OCI-LY7 (cell line): ENCODE measurements around the gene PLA2G4A. TPM values are rescaled to one million over a fixed set of nuclear protein-coding genes. Genes with fewer than 3 reads are reported as not detected.

ENCODE experiments used
- BruUV-seq: library from RNA; stranded (reverse); fragments of 400-500 nt; replicated peaks from 2 replicates; lab custom pipeline; 2021; lab: Mats Ljungman, UMichigan
- CTCF ChIA-PET: fragments of 300-600 bp; sonication (Branson Sonifier 250); formaldehyde crosslinking; loops from one replicate; lab custom pipeline; 2022; ENCODE audit warnings: antibody characterized with exemption; ENCODE audit not compliant: unreplicated experiment; lab: Charles Lee
- POLR2A ChIA-PET: fragments of 300-600 bp; sonication (Branson Sonifier 250); formaldehyde crosslinking; loops from one replicate; lab custom pipeline; 2022; ENCODE audit warnings: antibody characterized with exemption; lab: Charles Lee
- DNase-seq: peaks from one replicate; pipeline ENCODE4 v3.0.0-alpha.2; 2015; ENCODE audit warnings: low spot score
- H2AFZ ChIP-seq: fragments of 200-600 bp; sonication (generic), shearing (Covaris generic); 2 replicates; pipeline ENCODE4 v1.6.1; 2014; ENCODE audit warnings: mild to moderate bottlenecking, antibody characterized with exemption, low read length, moderate library complexity
- H3K27ac ChIP-seq: fragments of 200-600 bp; sonication (generic); 2 replicates; pipeline ENCODE4 v1.5.1; 2014; ENCODE audit warnings: mixed run types, low read depth, mild to moderate bottlenecking, moderate library complexity, low read length, inconsistent platforms; ENCODE audit not compliant: poor library complexity, severe bottlenecking
- H3K36me3 ChIP-seq: fragments of 200-600 bp; sonication (generic); 2 replicates; pipeline ENCODE4 v1.6.1; 2014; ENCODE audit warnings: mild to moderate bottlenecking, antibody characterized with exemption, low read length, moderate library complexity, mixed read lengths; ENCODE audit not compliant: insufficient read depth
- H3K4me1 ChIP-seq: fragments of 200-600 bp; sonication (generic); 2 replicates; pipeline ENCODE4 v1.5.1; 2014; ENCODE audit warnings: mild to moderate bottlenecking, low read length; ENCODE audit not compliant: insufficient read depth, poor library complexity, severe bottlenecking
- H3K4me2 ChIP-seq: fragments of 200-600 bp; sonication (generic); 2 replicates; pipeline ENCODE4 v1.6.1; 2014; ENCODE audit warnings: mild to moderate bottlenecking, low read length
- H3K4me3 ChIP-seq: fragments of 200-600 bp; sonication (generic); 2 replicates; pipeline ENCODE4 v1.5.1; 2014; ENCODE audit warnings: mild to moderate bottlenecking, low read depth, low read length; ENCODE audit not compliant: poor library complexity, severe bottlenecking
- H3K79me2 ChIP-seq: fragments of 200-600 bp; sonication (generic); 2 replicates; pipeline ENCODE4 v1.6.1; 2016; ENCODE audit warnings: low read depth, mild to moderate bottlenecking, low read length, moderate library complexity, mixed read lengths; ENCODE audit not compliant: insufficient read depth
- H3K9me2 ChIP-seq: fragments of 200-600 bp; sonication (generic); 2 replicates; pipeline ENCODE4 v1.6.1; 2016; ENCODE audit warnings: mild to moderate bottlenecking, low read length, mixed read lengths; ENCODE audit not compliant: insufficient read depth
- H3K9me3 ChIP-seq: fragments of 200-600 bp; sonication (generic); 2 replicates; pipeline ENCODE4 v1.6.1; 2014; ENCODE audit warnings: mild to moderate bottlenecking, mixed run types, low read length, mixed read lengths
- H4K20me1 ChIP-seq: fragments of 200-600 bp; sonication (generic); 2 replicates; pipeline ENCODE4 v1.6.1; 2014; ENCODE audit warnings: mild to moderate bottlenecking, antibody characterized with exemption, low read length, moderate library complexity, mixed read lengths; ENCODE audit not compliant: insufficient read depth
- EZH2phosphoT487 ChIP-seq: fragments of 200-600 bp; sonication (generic); IDR thresholded peaks from 2 replicates; pipeline ENCODE4 v1.6.1; 2018; ENCODE audit warnings: low read depth, borderline replicate concordance, mild to moderate bottlenecking, mixed run types, antibody characterized with exemption, low read length, moderate library complexity, mixed read lengths
- intact Hi-C: fragments of 100-400 bp; cut with micrococcal nuclease; formaldehyde crosslinking; loops from one replicate; pipeline ENCODE4 v1.10.0; 2022; ENCODE audit not compliant: unreplicated experiment
- total RNA-seq, 2 experiments: library from RNA; depleted of rRNA in 1 of 2; stranded (reverse); fragments of >200 nt in 1 of 2; shearing (Covaris generic) in 1 of 2; gene quantifications; 2 replicates each; pipeline ENCODE4 v1.2.3, GENCODE V29; 2014 to 2022
- TF ChIP-seq, protein P1 (sequence below): fragments of 200-600 bp; sonication (generic); conservative IDR thresholded peaks from 2 replicates; pipeline ENCODE4 v1.5.1; 2014; ENCODE audit warnings: mild to moderate bottlenecking, antibody characterized with exemption, low read length, moderate library complexity, mixed read lengths

Gene PLA2G4A
- total RNA-seq, 2 experiments from 2014 or later: not detected

DNA sequence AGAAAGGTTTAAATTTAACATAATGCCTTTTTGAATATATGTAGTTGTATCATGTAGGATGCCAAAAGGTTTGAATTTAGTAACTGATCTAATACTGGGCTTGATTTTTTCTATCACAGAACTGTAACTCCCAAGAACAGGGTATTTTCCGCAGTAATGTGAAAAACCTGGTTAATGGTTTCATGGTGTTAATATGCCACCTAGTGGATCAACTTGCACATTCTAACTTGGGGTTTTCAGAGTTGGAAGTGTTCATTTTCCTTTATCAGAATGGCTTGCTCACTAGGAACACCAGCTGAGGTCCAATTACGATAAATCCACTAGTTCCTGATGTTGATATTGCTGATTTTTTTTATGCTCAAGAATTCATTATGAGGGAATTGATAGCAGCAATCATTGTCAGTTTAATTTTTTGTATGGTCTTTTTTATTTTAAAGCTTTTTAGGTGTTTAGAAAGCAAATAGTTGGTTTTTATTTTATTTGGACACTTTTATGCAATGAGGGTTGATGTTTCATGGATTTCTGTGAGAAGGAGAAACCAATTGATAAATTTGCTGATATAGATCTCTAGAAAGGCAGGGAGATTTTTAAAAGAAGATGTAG lies 157.2 kb downstream of the PLA2G4A start:
- POLR2A ChIA-PET: interaction anchor here (0.7 to 0.8 kb wide), 2 partner anchors 1448 to 1698 kb away, joined by 3 to 4 read pairs; no protein-coding TSS in a partner anchor
- Histone ChIP-seq H2AFZ (no peak overlapping the region), H4K20me1 (no peaks in the 10 kb centered on the region), H3K9me3 (no peaks in the 10 kb centered on the region), H3K79me2 (no peaks in the 10 kb centered on the region), H3K9me2 (no peaks in the 10 kb centered on the region), H3K4me2 (no peak overlapping the region), H3K36me3 (no peaks in the 10 kb centered on the region), H3K27ac (no peak overlapping the region), H3K4me1 (no peaks in the 10 kb centered on the region), H3K4me3 (no peak overlapping the region)
- CTCF ChIA-PET: no interaction called here
- TF ChIP-seq, protein P1, sequence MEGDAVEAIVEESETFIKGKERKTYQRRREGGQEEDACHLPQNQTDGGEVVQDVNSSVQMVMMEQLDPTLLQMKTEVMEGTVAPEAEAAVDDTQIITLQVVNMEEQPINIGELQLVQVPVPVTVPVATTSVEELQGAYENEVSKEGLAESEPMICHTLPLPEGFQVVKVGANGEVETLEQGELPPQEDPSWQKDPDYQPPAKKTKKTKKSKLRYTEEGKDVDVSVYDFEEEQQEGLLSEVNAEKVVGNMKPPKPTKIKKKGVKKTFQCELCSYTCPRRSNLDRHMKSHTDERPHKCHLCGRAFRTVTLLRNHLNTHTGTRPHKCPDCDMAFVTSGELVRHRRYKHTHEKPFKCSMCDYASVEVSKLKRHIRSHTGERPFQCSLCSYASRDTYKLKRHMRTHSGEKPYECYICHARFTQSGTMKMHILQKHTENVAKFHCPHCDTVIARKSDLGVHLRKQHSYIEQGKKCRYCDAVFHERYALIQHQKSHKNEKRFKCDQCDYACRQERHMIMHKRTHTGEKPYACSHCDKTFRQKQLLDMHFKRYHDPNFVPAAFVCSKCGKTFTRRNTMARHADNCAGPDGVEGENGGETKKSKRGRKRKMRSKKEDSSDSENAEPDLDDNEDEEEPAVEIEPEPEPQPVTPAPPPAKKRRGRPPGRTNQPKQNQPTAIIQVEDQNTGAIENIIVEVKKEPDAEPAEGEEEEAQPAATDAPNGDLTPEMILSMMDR: peak; percentile 87
- no peak for TF ChIP-seq EZH2phosphoT487
- DNase-seq: peak; percentile 45
- intact Hi-C loops: loop anchor here (1.0 to 10.0 kb wide), 4 partner anchors 261 to 581 kb away; no protein-coding TSS in a partner anchor
- BruUV-seq: no TSS peak

GRCh38 chr1:186987065-186987464 lies 158.3 kb downstream of the PLA2G4A start:
- no peaks in the 10 kb centered on the region for H3K79me2 ChIP-seq
- H2AFZ ChIP-seq: no peak overlapping the region
- ChIA-PET CTCF (interaction anchor here (0.6 kb wide), 1 partner anchor 1429 kb away, joined by 3 read pairs; no protein-coding TSS in a partner anchor), POLR2A (no interaction called here)
- no peak overlapping the region for H3K4me2 ChIP-seq
- TF ChIP-seq, protein P1: no peak
- no peak for TF ChIP-seq EZH2phosphoT487
- intact Hi-C loops: loop anchor here (5.0 to 10.0 kb wide), 3 partner anchors 262 to 582 kb away; no protein-coding TSS in a partner anchor
- H3K9me3 ChIP-seq: no peaks in the 10 kb centered on the region
- no peak for DNase-seq
- H3K4me1 ChIP-seq: no peaks in the 10 kb centered on the region
- no peaks in the 10 kb centered on the region for H4K20me1 ChIP-seq
- H3K9me2 ChIP-seq: no peaks in the 10 kb centered on the region
- H3K36me3 ChIP-seq: no peaks in the 10 kb centered on the region
- BruUV-seq: no TSS peak
- no peak overlapping the region for H3K4me3 ChIP-seq
- H3K27ac ChIP-seq: no peak overlapping the region

- Histone ChIP-seq H3K4me2 (no peak overlapping the region), H3K4me3 (no peak overlapping the region), H4K20me1 (no peaks in the 10 kb centered on the region), H3K79me2 (no peaks in the 10 kb centered on the region), H3K36me3 (no peaks in the 10 kb centered on the region), H3K9me2 (no peaks in the 10 kb centered on the region), H3K9me3 (no peaks in the 10 kb centered on the region), H3K27ac (no peak overlapping the region), H3K4me1 (no peaks in the 10 kb centered on the region), H2AFZ (no peak overlapping the region)
- DNase-seq: no peak
- ChIA-PET CTCF (no interaction called here), POLR2A (no interaction called here)
- TF ChIP-seq EZH2phosphoT487: no peak
- TF ChIP-seq, protein P1: no peak
- intact Hi-C loops: loop anchor here (5.0 to 10.0 kb wide), 3 partner anchors 263 to 583 kb away; no protein-coding TSS in a partner anchor
- no TSS peak for BruUV-seq
Observed at GRCh38 chr1:186987769-186988168, 159.0 kb downstream of the PLA2G4A start.
